Tibial nerve (tissue), 4 donors: ENCODE results near the gene GON4L.

Experiments used
- EP300 ChIP-seq, 2 donors: sonication (generic); formaldehyde crosslinking; IDR thresholded peaks; one replicate each; pipeline ENCODE4 v1.6.1; 2017; ENCODE audit warnings: antibody characterized with exemption in 2 of 2, mild to moderate bottlenecking in 1 of 2
- TF ChIP-seq, protein P1 (sequence below), 5 experiments: fragments of 200-600 bp in 3 of 5; fragments of 450-650 bp in 2 of 5; sonication (generic) in 3 of 5; IDR thresholded peaks; one replicate each; pipeline ENCODE4 v1.5.1; 2016 to 2019; ENCODE audit warnings: antibody characterized with exemption in 5 of 5, mild to moderate bottlenecking in 3 of 5, moderate library complexity in 2 of 5

- TF ChIP-seq, protein P1, sequence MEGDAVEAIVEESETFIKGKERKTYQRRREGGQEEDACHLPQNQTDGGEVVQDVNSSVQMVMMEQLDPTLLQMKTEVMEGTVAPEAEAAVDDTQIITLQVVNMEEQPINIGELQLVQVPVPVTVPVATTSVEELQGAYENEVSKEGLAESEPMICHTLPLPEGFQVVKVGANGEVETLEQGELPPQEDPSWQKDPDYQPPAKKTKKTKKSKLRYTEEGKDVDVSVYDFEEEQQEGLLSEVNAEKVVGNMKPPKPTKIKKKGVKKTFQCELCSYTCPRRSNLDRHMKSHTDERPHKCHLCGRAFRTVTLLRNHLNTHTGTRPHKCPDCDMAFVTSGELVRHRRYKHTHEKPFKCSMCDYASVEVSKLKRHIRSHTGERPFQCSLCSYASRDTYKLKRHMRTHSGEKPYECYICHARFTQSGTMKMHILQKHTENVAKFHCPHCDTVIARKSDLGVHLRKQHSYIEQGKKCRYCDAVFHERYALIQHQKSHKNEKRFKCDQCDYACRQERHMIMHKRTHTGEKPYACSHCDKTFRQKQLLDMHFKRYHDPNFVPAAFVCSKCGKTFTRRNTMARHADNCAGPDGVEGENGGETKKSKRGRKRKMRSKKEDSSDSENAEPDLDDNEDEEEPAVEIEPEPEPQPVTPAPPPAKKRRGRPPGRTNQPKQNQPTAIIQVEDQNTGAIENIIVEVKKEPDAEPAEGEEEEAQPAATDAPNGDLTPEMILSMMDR (IDR thresholded peaks at IDR 0.05): no peak
- TF ChIP-seq EP300 (IDR thresholded peaks at IDR 0.05): no peak
Measured at GRCh38 chr1:155890251-155890650, 33.2 kb upstream of the GON4L start.
